WTC11 (cell line): Measurements from ENCODE around the gene NR2F6. TPM values are rescaled to one million over a fixed set of nuclear protein-coding genes. Genes with fewer than 3 reads are reported as not detected.

Experiments
- ATAC-seq: fragments of 200-7000 bp; cut with Tn5 transposase; 2 replicates; pipeline ENCODE4 v1.10.0; 2021; ENCODE audit warnings: mild to moderate bottlenecking, moderate library complexity
- CTCF ChIA-PET: fragments of 300-600 bp; sonication (Branson Sonifier 250); formaldehyde crosslinking; loops from one replicate; lab custom pipeline; 2021; ENCODE audit warnings: antibody characterized with exemption; lab: Charles Lee
- POLR2A ChIA-PET: fragments of 350-600 bp; sonication (Branson Sonifier 250); formaldehyde crosslinking; loops from one replicate; lab custom pipeline; 2021; ENCODE audit warnings: antibody characterized with exemption; lab: Charles Lee
- DNase-seq: peaks from one replicate; pipeline ENCODE4 v3.0.0; 2021; ENCODE audit warnings: low spot score
- H3K27ac Mint-ChIP-seq: 2 replicates; pipeline ENCODE4 v1.8.0; 2021; ENCODE audit warnings: mixed read lengths
- H3K27me3 Mint-ChIP-seq: 2 replicates; pipeline ENCODE4 v1.8.0; 2021; ENCODE audit warnings: low read depth, mild to moderate bottlenecking, moderate library complexity, mixed read lengths
- H3K36me3 Mint-ChIP-seq: 2 replicates; pipeline ENCODE4 v1.8.0; 2021; ENCODE audit warnings: mixed read lengths
- H3K4me1 Mint-ChIP-seq: 2 replicates; pipeline ENCODE4 v1.8.0; 2022; ENCODE audit warnings: mixed read lengths
- H3K4me3 Mint-ChIP-seq: 2 replicates; pipeline ENCODE4 v1.8.0; 2021; ENCODE audit warnings: mild to moderate bottlenecking, moderate library complexity, mixed read lengths
- H3K9me3 Mint-ChIP-seq: 2 replicates; pipeline ENCODE4 v1.8.0; 2021; ENCODE audit warnings: mixed read lengths
- ARID4B ChIP-seq: sonication (generic); formaldehyde crosslinking; IDR thresholded peaks from 2 replicates; pipeline ENCODE4 v1.8.0; 2023; ENCODE audit warnings: missing genetic modification reagents, mild to moderate bottlenecking, borderline replicate concordance
- ATF1 ChIP-seq: sonication (generic); formaldehyde crosslinking; IDR thresholded peaks from 2 replicates; pipeline ENCODE4 v1.8.1; 2023; ENCODE audit warnings: mild to moderate bottlenecking, moderate library complexity, missing genetic modification reagents
- ATF2 ChIP-seq: sonication (generic); formaldehyde crosslinking; IDR thresholded peaks from 2 replicates; pipeline ENCODE4 v1.8.1; 2022; ENCODE audit warnings: low read depth, missing genetic modification reagents, borderline replicate concordance
- JUN ChIP-seq: sonication (generic); formaldehyde crosslinking; IDR thresholded peaks from 2 replicates; pipeline ENCODE4 v1.8.0; 2023; ENCODE audit warnings: mild to moderate bottlenecking, missing genetic modification reagents
- KAT7 ChIP-seq: sonication (generic); formaldehyde crosslinking; IDR thresholded peaks from 2 replicates; pipeline ENCODE4 v1.8.1; 2023; ENCODE audit warnings: missing genetic modification reagents, mild to moderate bottlenecking, borderline replicate concordance
- MYBL2 ChIP-seq: sonication (generic); formaldehyde crosslinking; IDR thresholded peaks from 2 replicates; pipeline ENCODE4 v1.8.1; 2023; ENCODE audit warnings: mild to moderate bottlenecking, moderate library complexity, missing genetic modification reagents
- NR1H2 ChIP-seq: sonication (generic); formaldehyde crosslinking; IDR thresholded peaks from 2 replicates; pipeline ENCODE4 v1.9.0; 2021; ENCODE audit warnings: mild to moderate bottlenecking, moderate library complexity, missing genetic modification reagents
- NR2C2 ChIP-seq: sonication (generic); formaldehyde crosslinking; IDR thresholded peaks from 2 replicates; pipeline ENCODE4 v1.8.0; 2022; ENCODE audit warnings: mild to moderate bottlenecking, missing genetic modification reagents
- NR3C1 ChIP-seq: sonication (generic); formaldehyde crosslinking; conservative IDR thresholded peaks from 2 replicates; pipeline ENCODE4 v1.8.1; 2023; ENCODE audit warnings: low read depth, mild to moderate bottlenecking, missing genetic modification reagents
- RELA ChIP-seq: sonication (generic); formaldehyde crosslinking; IDR thresholded peaks from 2 replicates; pipeline ENCODE4 v1.8.1; 2022; ENCODE audit warnings: missing genetic modification reagents, mild to moderate bottlenecking, borderline replicate concordance
- SMAD3 ChIP-seq: sonication (generic); formaldehyde crosslinking; IDR thresholded peaks from 2 replicates; pipeline ENCODE4 v1.8.0; 2022; ENCODE audit warnings: missing genetic modification reagents, mild to moderate bottlenecking, borderline replicate concordance
- ZNF138 ChIP-seq: sonication (generic); formaldehyde crosslinking; conservative IDR thresholded peaks from 2 replicates; pipeline ENCODE4 v1.8.1; 2022; ENCODE audit warnings: mild to moderate bottlenecking, moderate library complexity, missing genetic modification reagents
- ZNF219 ChIP-seq: sonication (generic); formaldehyde crosslinking; IDR thresholded peaks from 2 replicates; pipeline ENCODE4 v1.8.0; 2023; ENCODE audit warnings: missing genetic modification reagents, mild to moderate bottlenecking, borderline replicate concordance
- ZNF232 ChIP-seq: sonication (generic); formaldehyde crosslinking; IDR thresholded peaks from 2 replicates; pipeline ENCODE4 v1.8.0; 2022; ENCODE audit warnings: mild to moderate bottlenecking, missing genetic modification reagents
- ZNF512 ChIP-seq: sonication (generic); formaldehyde crosslinking; IDR thresholded peaks from 2 replicates; pipeline ENCODE4 v1.8.1; 2022; ENCODE audit warnings: missing genetic modification reagents, borderline replicate concordance
- total RNA-seq: library from RNA; stranded (reverse); gene quantifications from 3 replicates; pipeline ENCODE4 v1.2.3, GENCODE V29; 2021
- TF ChIP-seq, protein P1 (sequence below): sonication (generic); formaldehyde crosslinking; IDR thresholded peaks from 2 replicates; pipeline ENCODE4 v1.8.1; 2023; ENCODE audit warnings: mild to moderate bottlenecking, missing genetic modification reagents
- TF ChIP-seq, protein P2 (sequence below): sonication (generic); formaldehyde crosslinking; IDR thresholded peaks from 2 replicates; pipeline ENCODE4 v1.8.1; 2023; ENCODE audit warnings: mild to moderate bottlenecking, moderate library complexity, missing genetic modification reagents
- TF ChIP-seq, protein P3 (sequence below): sonication (generic); formaldehyde crosslinking; IDR thresholded peaks from 2 replicates; pipeline ENCODE4 v1.8.1; 2023; ENCODE audit warnings: mild to moderate bottlenecking, missing genetic modification reagents, moderate library complexity

NR2F6 gene
- total RNA-seq, 1 experiment from 2014 or later, result 145 TPM

- TF ChIP-seq ZNF512 (CRISPR knock-in tag), result no peak
- no peak for TF ChIP-seq ATF1 (CRISPR knock-in tag)
- TF ChIP-seq ZNF219 (CRISPR knock-in tag), result no peak
- TF ChIP-seq, all 79 proteins: peak for 0
These were observed 14.2 kb upstream of the NR2F6 start (continued) for GRCh38 chr19:17259934-17260333.

- ATAC-seq (no peak), DNase-seq (no peak)
- ChIA-PET POLR2A (interaction anchor here (1.0 kb wide), 1 partner anchor 11 kb away, joined by 5 read pairs; no protein-coding TSS in a partner anchor), CTCF (interaction anchor here (0.6 to 4.2 kb wide), 6 partner anchors 11 to 167 kb away, joined by 3 to 38 read pairs (median 5); partner anchors contain the start of genes ANKLE1 and USE1)
- Mint-ChIP-seq H3K27ac (no peak overlapping the region), H3K9me3 (peaks cover 12% of the 10 kb centered on the region), H3K36me3 (peaks cover 42% of the 10 kb centered on the region), H3K27me3 (peaks cover 7% of the 10 kb centered on the region), H3K4me1 (peaks cover 11% of the 10 kb centered on the region), H3K4me3 (no peak overlapping the region)
- TF ChIP-seq ATF1 (CRISPR knock-in tag) (no peak), NR1H2 (CRISPR knock-in tag) (no peak), MYBL2 (CRISPR knock-in tag) (no peak), RELA (CRISPR knock-in tag) (no peak), ZNF138 (CRISPR knock-in tag) (no peak), ARID4B (CRISPR knock-in tag) (no peak), ZNF512 (CRISPR knock-in tag) (no peak), ATF2 (CRISPR knock-in tag) (no peak), KAT7 (CRISPR knock-in tag) (no peak), JUN (CRISPR knock-in tag) (no peak), NR2C2 (CRISPR knock-in tag) (no peak), SMAD3 (CRISPR knock-in tag) (no peak), ZNF232 (CRISPR knock-in tag) (no peak), NR3C1 (CRISPR knock-in tag) (no peak)
- TF ChIP-seq, protein P1, sequence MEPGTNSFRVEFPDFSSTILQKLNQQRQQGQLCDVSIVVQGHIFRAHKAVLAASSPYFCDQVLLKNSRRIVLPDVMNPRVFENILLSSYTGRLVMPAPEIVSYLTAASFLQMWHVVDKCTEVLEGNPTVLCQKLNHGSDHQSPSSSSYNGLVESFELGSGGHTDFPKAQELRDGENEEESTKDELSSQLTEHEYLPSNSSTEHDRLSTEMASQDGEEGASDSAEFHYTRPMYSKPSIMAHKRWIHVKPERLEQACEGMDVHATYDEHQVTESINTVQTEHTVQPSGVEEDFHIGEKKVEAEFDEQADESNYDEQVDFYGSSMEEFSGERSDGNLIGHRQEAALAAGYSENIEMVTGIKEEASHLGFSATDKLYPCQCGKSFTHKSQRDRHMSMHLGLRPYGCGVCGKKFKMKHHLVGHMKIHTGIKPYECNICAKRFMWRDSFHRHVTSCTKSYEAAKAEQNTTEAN (CRISPR knock-in tag), result no peak
- TF ChIP-seq, protein P2, sequence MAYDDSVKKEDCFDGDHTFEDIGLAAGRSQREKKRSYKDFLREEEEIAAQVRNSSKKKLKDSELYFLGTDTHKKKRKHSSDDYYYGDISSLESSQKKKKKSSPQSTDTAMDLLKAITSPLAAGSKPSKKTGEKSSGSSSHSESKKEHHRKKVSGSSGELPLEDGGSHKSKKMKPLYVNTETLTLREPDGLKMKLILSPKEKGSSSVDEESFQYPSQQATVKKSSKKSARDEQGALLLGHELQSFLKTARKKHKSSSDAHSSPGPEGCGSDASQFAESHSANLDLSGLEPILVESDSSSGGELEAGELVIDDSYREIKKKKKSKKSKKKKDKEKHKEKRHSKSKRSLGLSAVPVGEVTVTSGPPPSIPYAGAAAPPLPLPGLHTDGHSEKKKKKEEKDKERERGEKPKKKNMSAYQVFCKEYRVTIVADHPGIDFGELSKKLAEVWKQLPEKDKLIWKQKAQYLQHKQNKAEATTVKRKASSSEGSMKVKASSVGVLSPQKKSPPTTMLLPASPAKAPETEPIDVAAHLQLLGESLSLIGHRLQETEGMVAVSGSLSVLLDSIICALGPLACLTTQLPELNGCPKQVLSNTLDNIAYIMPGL (CRISPR knock-in tag), result no peak
- TF ChIP-seq, protein P3, sequence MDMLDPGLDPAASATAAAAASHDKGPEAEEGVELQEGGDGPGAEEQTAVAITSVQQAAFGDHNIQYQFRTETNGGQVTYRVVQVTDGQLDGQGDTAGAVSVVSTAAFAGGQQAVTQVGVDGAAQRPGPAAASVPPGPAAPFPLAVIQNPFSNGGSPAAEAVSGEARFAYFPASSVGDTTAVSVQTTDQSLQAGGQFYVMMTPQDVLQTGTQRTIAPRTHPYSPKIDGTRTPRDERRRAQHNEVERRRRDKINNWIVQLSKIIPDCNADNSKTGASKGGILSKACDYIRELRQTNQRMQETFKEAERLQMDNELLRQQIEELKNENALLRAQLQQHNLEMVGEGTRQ (CRISPR knock-in tag), result no peak
These were observed 13.5 kb upstream of the NR2F6 start for GRCh38 chr19:17259118-17259780.
